ENCODE data around the gene MRPS9. TPM values are rescaled to one million over a fixed set of nuclear protein-coding genes. Genes with fewer than 3 reads are reported as not detected.

Gene MRPS9
- total RNA-seq, 2 experiments from 2014 or later, result 7.3 to 9.2 TPM

DNA sequence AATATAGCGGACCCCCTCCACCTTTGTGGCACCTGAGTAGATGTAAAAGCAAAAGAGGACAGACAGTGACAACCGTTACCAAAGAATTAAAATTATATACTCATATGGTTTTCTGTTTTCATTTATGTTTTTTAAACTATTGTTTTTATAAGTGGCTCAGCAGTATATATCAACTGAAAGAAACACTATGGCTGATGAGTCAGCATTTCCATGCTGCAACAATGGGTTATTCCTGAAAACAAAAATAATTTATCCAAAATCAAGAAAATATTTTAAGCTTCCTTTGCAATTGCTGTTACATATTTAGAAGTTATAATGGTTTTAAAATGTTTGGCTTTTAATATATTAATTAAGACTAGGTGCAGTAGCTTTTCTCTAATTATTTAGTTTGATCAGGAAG, 17.7 kb downstream of the MRPS9 start:
- DNase-seq, result no peak
- intact Hi-C loops (cut with DNase I, micrococcal nuclease), result no loop called here
- no peak for ATAC-seq (ENCODE audit: poor library complexity)

GRCh38 chr2:105056245-105056644, 18.4 kb downstream of the MRPS9 start:
- Histone ChIP-seq H3K36me3 (ENCODE audit: insufficient read depth, low read length) (no peaks in the 10 kb centered on the region), H3K27me3 (ENCODE audit: control insufficient read depth in 1 of 2, insufficient read depth in 2 of 2, low read length in 2 of 2) (no peaks in the 10 kb centered on the region), H3K27ac (ENCODE audit: low read depth in 1 of 2, low read length in 2 of 2) (no peak overlapping the region), H3K4me1 (ENCODE audit: insufficient read depth, low read length) (no peaks in the 10 kb centered on the region), H3K4me3 (ENCODE audit: low read length) (no peak overlapping the region), H3K9me3 (ENCODE audit: control insufficient read depth in 1 of 2, insufficient read depth in 1 of 2, low read length in 2 of 2) (peaks cover 0 to 3% of the 10 kb centered on the region in 2 experiments)
- ChIA-PET CTCF (interaction anchor here (0.7 kb wide), 1 partner anchor 19 kb away, joined by 3 read pairs; the partner anchor contains the start of gene MRPS9), POLR2A (no interaction called here)
- TF ChIP-seq CTCF (IDR thresholded peaks at IDR 0.05), result no peak
- Mint-ChIP-seq H3K4me1 (ENCODE audit: low read depth) (peaks cover 20% of the 10 kb centered on the region), H3K9me3 (peaks cover 4% of the 10 kb centered on the region), H3K27me3 (no peaks in the 10 kb centered on the region), H3K4me3 (no peak overlapping the region), H3K36me3 (ENCODE audit: low read depth) (peaks cover 64% of the 10 kb centered on the region), H3K27ac (no peak overlapping the region)
- DNase-seq, result no peak
- no peak for ATAC-seq (ENCODE audit: poor library complexity)
- intact Hi-C loops (cut with DNase I, micrococcal nuclease), result no loop called here

More for the DNA sequence above, 17.7 kb downstream of the MRPS9 start:
- ChIA-PET POLR2A (no interaction called here), CTCF (interaction anchor here (0.7 kb wide), 1 partner anchor 18 kb away, joined by 3 read pairs; the partner anchor contains the start of gene MRPS9)
- Mint-ChIP-seq H3K27me3 (no peaks in the 10 kb centered on the region), H3K27ac (no peak overlapping the region), H3K36me3 (ENCODE audit: low read depth) (peaks cover 68% of the 10 kb centered on the region), H3K9me3 (peaks cover 4% of the 10 kb centered on the region), H3K4me1 (ENCODE audit: low read depth) (peaks cover 20% of the 10 kb centered on the region), H3K4me3 (no peak overlapping the region)
- H3K27me3 ChIP-seq (ENCODE audit: control insufficient read depth in 1 of 2, insufficient read depth in 2 of 2, low read length in 2 of 2), result no peaks in the 10 kb centered on the region
- no peak for TF ChIP-seq CTCF (IDR thresholded peaks at IDR 0.05)
- peaks cover 5% of the 10 kb centered on the region for H3K36me3 ChIP-seq (ENCODE audit: insufficient read depth, low read length)
- H3K9me3 ChIP-seq (ENCODE audit: control insufficient read depth in 1 of 2, insufficient read depth in 1 of 2, low read length in 2 of 2), result peaks cover 0 to 3% of the 10 kb centered on the region in 2 experiments
- no peak overlapping the region for H3K27ac ChIP-seq (ENCODE audit: low read depth in 1 of 2, low read length in 2 of 2)
- no peak overlapping the region for H3K4me3 ChIP-seq (ENCODE audit: low read length)
- H3K4me1 ChIP-seq (ENCODE audit: insufficient read depth, low read length), result no peaks in the 10 kb centered on the region

DNA sequence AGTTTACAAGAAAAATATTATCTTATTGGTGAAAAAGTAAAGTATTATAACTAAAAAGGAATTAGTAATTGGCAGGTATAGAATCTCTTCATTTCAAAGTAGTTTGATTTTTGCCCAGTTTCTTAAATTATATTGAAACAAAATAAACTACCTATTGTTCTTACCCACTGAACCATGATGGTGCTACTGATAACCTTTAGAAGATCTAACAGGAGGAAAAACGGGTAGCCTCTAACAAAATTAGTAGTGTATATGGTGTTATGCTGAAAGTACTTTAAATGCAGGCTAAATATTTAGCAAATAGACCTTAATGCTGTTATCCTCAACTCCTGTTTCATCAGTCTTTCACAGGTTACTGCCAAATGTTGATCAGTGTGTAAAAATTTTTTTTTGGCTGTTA, 19.1 kb downstream of the MRPS9 start:
- Histone ChIP-seq H3K27ac (ENCODE audit: low read depth in 1 of 2, low read length in 2 of 2) (no peak overlapping the region), H3K9me3 (ENCODE audit: control insufficient read depth in 1 of 2, insufficient read depth in 1 of 2, low read length in 2 of 2) (peaks cover 0 to 3% of the 10 kb centered on the region in 2 experiments), H3K4me1 (ENCODE audit: insufficient read depth, low read length) (no peaks in the 10 kb centered on the region), H3K36me3 (ENCODE audit: insufficient read depth, low read length) (peaks cover under 1% of the 10 kb centered on the region), H3K27me3 (ENCODE audit: control insufficient read depth in 1 of 2, insufficient read depth in 2 of 2, low read length in 2 of 2) (no peaks in the 10 kb centered on the region), H3K4me3 (ENCODE audit: low read length) (no peak overlapping the region)
- no peak overlapping the region for H3K27ac Mint-ChIP-seq
- H3K4me1 Mint-ChIP-seq (ENCODE audit: low read depth), result peaks cover 19% of the 10 kb centered on the region
- H3K4me3 Mint-ChIP-seq, result no peak overlapping the region
- no peaks in the 10 kb centered on the region for H3K27me3 Mint-ChIP-seq
- DNase-seq (no peak), ATAC-seq (ENCODE audit: poor library complexity) (no peak)
- H3K9me3 Mint-ChIP-seq, result peaks cover 4% of the 10 kb centered on the region
- H3K36me3 Mint-ChIP-seq (ENCODE audit: low read depth), result peaks cover 64% of the 10 kb centered on the region
- intact Hi-C loops (cut with DNase I, micrococcal nuclease), result no loop called here
- no peak for TF ChIP-seq CTCF (IDR thresholded peaks at IDR 0.05)
- POLR2A ChIA-PET, result no interaction called here
- CTCF ChIA-PET, result no interaction called here

Measured in CD4-positive, alpha-beta T cell (primary cell).